ENCODE measurements around the gene MEF2C. TPM values are rescaled to one million over a fixed set of nuclear protein-coding genes. Genes with fewer than 3 reads are reported as not detected.

The MEF2C gene
- total and polyA plus RNA-seq, 2 of the 13 experiments (the other 11 are each of a cell fraction or from before 2014, with no cell fraction given) = 0.02 TPM; not detected in 1

GRCh38 chr5:88854769-88855168 lies 28.2 kb downstream of the MEF2C start:
- intact Hi-C loops (cut with micrococcal nuclease; ENCODE audit: unreplicated experiment) = no loop called here
- no peak overlapping the region for H3K27ac ChIP-seq (ENCODE audit: extremely low read length, insufficient read depth, low read length)
- BruUV-seq (replicated peaks) = no TSS peak

GRCh38 chr5:88847420-88847819 lies 35.6 kb downstream of the MEF2C start:
- no peak for FAIRE-seq
- in situ Hi-C loops (cut with HindIII; ENCODE audit: extremely low pct_ligation_motif_present, low pct_unique_long_range_greater_than_20kb) = no loop called here
- no peak for TF ChIP-seq FOXK2 (IDR thresholded peaks at IDR 0.05)
- no peak for TF ChIP-seq KDM2A (CRISPR knock-in tag; IDR thresholded peaks at IDR 0.05; ENCODE audit: borderline replicate concordance, low read depth)
- TF ChIP-seq ZNF550 (CRISPR knock-in tag; IDR thresholded peaks at IDR 0.05; ENCODE audit: borderline replicate concordance) = no peak
- no peak for TF ChIP-seq ZNF558 (CRISPR knock-in tag; IDR thresholded peaks at IDR 0.05; ENCODE audit: borderline replicate concordance)
- TF ChIP-seq ZNF230 (CRISPR knock-in tag; IDR thresholded peaks at IDR 0.05) = no peak
- no peak for TF ChIP-seq ZHX2 (IDR thresholded peaks at IDR 0.05; ENCODE audit: low read depth)
- TF ChIP-seq ZHX2 (CRISPR knock-in tag; IDR thresholded peaks at IDR 0.05; ENCODE audit: borderline replicate concordance) = no peak
- TF ChIP-seq RARG (CRISPR knock-in tag; IDR thresholded peaks at IDR 0.05; ENCODE audit: low read depth) = no peak
- no peak for TF ChIP-seq ZNF276 (CRISPR knock-in tag; IDR thresholded peaks at IDR 0.05; ENCODE audit: low read depth)

More at GRCh38 chr5:88854769-88855168, 28.2 kb downstream of the MEF2C start:
- ChIA-PET CTCF (ENCODE audit: low intra/inter-chr PET ratio, low total read pairs) (no interaction called here), POLR2A (no interaction called here)
- no peak for TF ChIP-seq SALL2 (CRISPR knock-in tag; IDR thresholded peaks at IDR 0.05)
- no peak for TF ChIP-seq RORA (CRISPR knock-in tag; IDR thresholded peaks at IDR 0.05)
- no peak for TF ChIP-seq MTF1 (CRISPR knock-in tag; IDR thresholded peaks at IDR 0.05)
- Histone ChIP-seq H3K9ac (ENCODE audit: insufficient read depth, low read depth, low read length) (no peak overlapping the region), H4K20me1 (ENCODE audit: insufficient read depth, low read length) (no peaks in the 10 kb centered on the region), H3K36me3 (replicated peaks in 1 of 2; ENCODE audit: control insufficient read depth in 1 of 2, insufficient read depth in 2 of 2, low read length in 2 of 2) (no peaks in the 10 kb centered on the region), H3K9me3 (ENCODE audit: low read length) (0 out of 2 replicates have a peak, but pooled peaks cover 3% of the 10 kb centered on the region), H3K27me3 (ENCODE audit: control insufficient read depth in 1 of 2, insufficient read depth in 2 of 2, low read length in 2 of 2) (no peaks in the 10 kb centered on the region), H3K4me3 (replicated peaks in 1 of 3; ENCODE audit: insufficient read depth in 1 of 3, low read depth in 2 of 3, low read length in 3 of 3) (no peak overlapping the region), H3K4me1 (ENCODE audit: insufficient read depth, low read length) (no peaks in the 10 kb centered on the region), H3K4me2 (ENCODE audit: low read depth, low read length) (no peak overlapping the region), H2AFZ (ENCODE audit: low read length) (no peak overlapping the region), H3K79me2 (ENCODE audit: insufficient read depth, low read length) (no peaks in the 10 kb centered on the region)
- DNase-seq (ENCODE audit: low spot score) = no peak
- ATAC-seq = no peak
- FAIRE-seq = no peak
- in situ Hi-C loops (cut with HindIII; ENCODE audit: extremely low pct_ligation_motif_present, low pct_unique_long_range_greater_than_20kb) = no loop called here
- 0% methylated on average over 2 of the region's 2 CpGs for WGBS (ENCODE audit: low lambda C conversion rate)

More at GRCh38 chr5:88847420-88847819, 35.6 kb downstream of the MEF2C start:
- Histone ChIP-seq H2AFZ (ENCODE audit: low read length) (no peak overlapping the region), H3K4me2 (ENCODE audit: low read depth, low read length) (no peak overlapping the region), H3K4me3 (replicated peaks in 1 of 3; ENCODE audit: insufficient read depth in 1 of 3, low read depth in 2 of 3, low read length in 3 of 3) (no peak overlapping the region), H3K79me2 (ENCODE audit: insufficient read depth, low read length) (no peaks in the 10 kb centered on the region), H3K27ac (ENCODE audit: extremely low read length, insufficient read depth, low read length) (no peak overlapping the region), H3K27me3 (ENCODE audit: control insufficient read depth in 1 of 2, insufficient read depth in 2 of 2, low read length in 2 of 2) (no peaks in the 10 kb centered on the region), H3K9me3 (ENCODE audit: low read length) (no peaks in the 10 kb centered on the region), H3K36me3 (replicated peaks in 1 of 2; ENCODE audit: control insufficient read depth in 1 of 2, insufficient read depth in 2 of 2, low read length in 2 of 2) (no peaks in the 10 kb centered on the region), H3K4me1 (ENCODE audit: insufficient read depth, low read length) (no peaks in the 10 kb centered on the region), H4K20me1 (ENCODE audit: insufficient read depth, low read length) (no peaks in the 10 kb centered on the region), H3K9ac (ENCODE audit: insufficient read depth, low read depth, low read length) (no peak overlapping the region)
- no peak for ATAC-seq
- intact Hi-C loops (cut with micrococcal nuclease; ENCODE audit: unreplicated experiment) = no loop called here
- no peak for DNase-seq (ENCODE audit: low spot score)
- CTCF ChIA-PET (ENCODE audit: low intra/inter-chr PET ratio, low total read pairs) = no interaction called here
- 2% methylated on average over 1 of the region's 1 CpG for WGBS (ENCODE audit: low lambda C conversion rate)
- POLR2A ChIA-PET = no interaction called here
- BruUV-seq (replicated peaks) = no TSS peak
